ENCODE results near the gene ADRB1.

Gene ADRB1

GRCh38 chr10:114064151-114065048 is 20.7 kb downstream of the ADRB1 start:
- DNase-seq (ENCODE audit: extremely low read depth, insufficient read length), result no peak
- no peaks in the 10 kb centered on the region for H3K27me3 ChIP-seq (replicated peaks; ENCODE audit: control insufficient read depth, insufficient read depth, low read length)
- H3K4me3 ChIP-seq (replicated peaks; ENCODE audit: low read depth, low read length), result no peak overlapping the region
- no peak for TF ChIP-seq CTCF (IDR thresholded peaks at IDR 0.05; ENCODE audit: insufficient read depth, low read length, poor library complexity, severe bottlenecking)
- H3K36me3 ChIP-seq (ENCODE audit: control insufficient read depth, insufficient read depth, low read length), result no peaks in the 10 kb centered on the region

GRCh38 chr10:114065049-114065435 is 21.4 kb downstream of the ADRB1 start:
- TF ChIP-seq CTCF (IDR thresholded peaks at IDR 0.05; ENCODE audit: insufficient read depth, low read length, poor library complexity, severe bottlenecking), result no peak
- Histone ChIP-seq H3K36me3 (ENCODE audit: control insufficient read depth, insufficient read depth, low read length) (no peaks in the 10 kb centered on the region), H3K27me3 (replicated peaks; ENCODE audit: control insufficient read depth, insufficient read depth, low read length) (no peaks in the 10 kb centered on the region), H3K4me3 (replicated peaks; ENCODE audit: low read depth, low read length) (no peak overlapping the region)
- DNase-seq (ENCODE audit: extremely low read depth, insufficient read length), result no peak

GRCh38 chr10:114068054-114068707 is 24.5 kb downstream of the ADRB1 start:
- DNase-seq (ENCODE audit: extremely low read depth, insufficient read length), result no peak
- Histone ChIP-seq H3K27me3 (replicated peaks; ENCODE audit: control insufficient read depth, insufficient read depth, low read length) (no peaks in the 10 kb centered on the region), H3K36me3 (ENCODE audit: control insufficient read depth, insufficient read depth, low read length) (no peaks in the 10 kb centered on the region), H3K4me3 (replicated peaks; ENCODE audit: low read depth, low read length) (no peak overlapping the region)
- TF ChIP-seq CTCF (IDR thresholded peaks at IDR 0.05; ENCODE audit: insufficient read depth, low read length, poor library complexity, severe bottlenecking), result no peak

GRCh38 chr10:114070710-114071109 is 27.0 kb downstream of the ADRB1 start:
- peak; percentile 21 for DNase-seq (ENCODE audit: extremely low read depth, insufficient read length)
- Histone ChIP-seq H3K36me3 (ENCODE audit: control insufficient read depth, insufficient read depth, low read length) (no peaks in the 10 kb centered on the region), H3K27me3 (replicated peaks; ENCODE audit: control insufficient read depth, insufficient read depth, low read length) (no peaks in the 10 kb centered on the region), H3K4me3 (replicated peaks; ENCODE audit: low read depth, low read length) (no peak overlapping the region)
- no peak for TF ChIP-seq CTCF (IDR thresholded peaks at IDR 0.05; ENCODE audit: insufficient read depth, low read length, poor library complexity, severe bottlenecking)

- no peak overlapping the region for H3K4me3 ChIP-seq (replicated peaks; ENCODE audit: low read depth, low read length)
- H3K36me3 ChIP-seq (ENCODE audit: control insufficient read depth, insufficient read depth, low read length), result no peaks in the 10 kb centered on the region
- H3K27me3 ChIP-seq (replicated peaks; ENCODE audit: control insufficient read depth, insufficient read depth, low read length), result no peaks in the 10 kb centered on the region
- no peak for DNase-seq (ENCODE audit: extremely low read depth, insufficient read length)
- TF ChIP-seq CTCF (IDR thresholded peaks at IDR 0.05; ENCODE audit: insufficient read depth, low read length, poor library complexity, severe bottlenecking), result no peak
Observed at GRCh38 chr10:114071178-114071577, 27.5 kb downstream of the ADRB1 start.

Measured in GM06990 (cell line).